Measurements from ENCODE around the gene MRPL2. TPM values are rescaled to one million over a fixed set of nuclear protein-coding genes. Genes with fewer than 3 reads are reported as not detected.

MRPL2 gene
- total and polyA plus RNA-seq, 2 donors from 2014 or later: 56.6 to 127 TPM

GRCh38 chr6:43040542-43041257, 18.5 kb downstream of the MRPL2 start:
- H3K9me3 ChIP-seq (ENCODE audit: control insufficient read depth in 2 of 3, insufficient read depth in 1 of 3, low read length in 3 of 3): no peaks in the 10 kb centered on the region
- DNase-seq (no peak), FAIRE-seq (no peak)
- intact Hi-C loops (cut with DNase I): no loop called here
- no peak overlapping the region for H3K27ac ChIP-seq (ENCODE audit: low read depth in 2 of 2, low read length in 2 of 2)
- TF ChIP-seq CTCF (IDR thresholded peaks at IDR 0.05; ENCODE audit: borderline replicate concordance, extremely low read depth, insufficient read depth): no peak
- peaks cover 0 to under 1% (median 0%) of the 10 kb centered on the region in 3 donors for H3K4me1 ChIP-seq (ENCODE audit: control insufficient read depth in 2 of 3, insufficient read depth in 2 of 3, low read depth in 1 of 3, low read length in 3 of 3)
- no peaks in the 10 kb centered on the region for H3K27me3 ChIP-seq (ENCODE audit: control insufficient read depth, insufficient read depth, low read length)
- H3K36me3 ChIP-seq (ENCODE audit: control insufficient read depth in 2 of 3, insufficient read depth in 3 of 3, low read length in 3 of 3): peaks cover 5 to 36% (median 31%) of the 10 kb centered on the region in 3 donors
- H3K4me3 ChIP-seq (ENCODE audit: low read length in 3 of 3): no peak overlapping the region
- H3K9ac ChIP-seq (ENCODE audit: low read length in 3 of 3): no peak overlapping the region

GRCh38 chr6:43038727-43039126, 20.5 kb downstream of the MRPL2 start:
- peaks cover 9 to 30% (median 27%) of the 10 kb centered on the region in 3 donors for H3K36me3 ChIP-seq (ENCODE audit: control insufficient read depth in 2 of 3, insufficient read depth in 3 of 3, low read length in 3 of 3)
- no peaks in the 10 kb centered on the region for H3K9me3 ChIP-seq (ENCODE audit: control insufficient read depth in 2 of 3, insufficient read depth in 1 of 3, low read length in 3 of 3)
- peaks cover 0 to 2% (median 0%) of the 10 kb centered on the region in 3 donors for H3K4me1 ChIP-seq (ENCODE audit: control insufficient read depth in 2 of 3, insufficient read depth in 2 of 3, low read depth in 1 of 3, low read length in 3 of 3)
- DNase-seq (no peak), FAIRE-seq (no peak)
- intact Hi-C loops (cut with DNase I): no loop called here
- no peak overlapping the region for H3K9ac ChIP-seq (ENCODE audit: low read length in 3 of 3)
- H3K27ac ChIP-seq (ENCODE audit: low read depth in 2 of 2, low read length in 2 of 2): no peak overlapping the region
- no peak overlapping the region for H3K4me3 ChIP-seq (ENCODE audit: low read length in 3 of 3)
- no peaks in the 10 kb centered on the region for H3K27me3 ChIP-seq (ENCODE audit: control insufficient read depth, insufficient read depth, low read length)
- TF ChIP-seq CTCF (IDR thresholded peaks at IDR 0.05; ENCODE audit: borderline replicate concordance, extremely low read depth, insufficient read depth): no peak

- no peak for DNase-seq
- peaks cover 0 to 2% (median 0%) of the 10 kb centered on the region in 3 donors for H3K4me1 ChIP-seq (ENCODE audit: control insufficient read depth in 2 of 3, insufficient read depth in 2 of 3, low read depth in 1 of 3, low read length in 3 of 3)
Measured at GRCh38 chr6:43037706-43038105, 21.5 kb downstream of the MRPL2 start.

More at GRCh38 chr6:43037706-43038105, 21.5 kb downstream of the MRPL2 start:
- Histone ChIP-seq H3K27me3 (ENCODE audit: control insufficient read depth, insufficient read depth, low read length) (no peaks in the 10 kb centered on the region), H3K9ac (ENCODE audit: low read length in 3 of 3) (no peak overlapping the region), H3K9me3 (ENCODE audit: control insufficient read depth in 2 of 3, insufficient read depth in 1 of 3, low read length in 3 of 3) (no peaks in the 10 kb centered on the region), H3K27ac (ENCODE audit: low read depth in 2 of 2, low read length in 2 of 2) (no peak overlapping the region), H3K4me3 (ENCODE audit: low read length in 3 of 3) (no peak overlapping the region), H3K36me3 (ENCODE audit: control insufficient read depth in 2 of 3, insufficient read depth in 3 of 3, low read length in 3 of 3) (peaks cover 9 to 33% (median 24%) of the 10 kb centered on the region in 3 donors)
- no peak for FAIRE-seq
- intact Hi-C loops (cut with DNase I): no loop called here
- no peak for TF ChIP-seq CTCF (IDR thresholded peaks at IDR 0.05; ENCODE audit: borderline replicate concordance, extremely low read depth, insufficient read depth)

All from kidney (tissue), 14 donors.